ENCODE results near the gene PRM3.
A peak's percentile ranks its signal among the peaks of the same experiment; 100 is the strongest.

PRM3 gene

GRCh38 chr16:11272921-11273720, at the start of gene PRM3:
Gene PRM3 (minus strand): TSS chr16:11273629. CDS start chr16:11273595, 34 bp downstream.
- DNase-seq, result no peak

DNA sequence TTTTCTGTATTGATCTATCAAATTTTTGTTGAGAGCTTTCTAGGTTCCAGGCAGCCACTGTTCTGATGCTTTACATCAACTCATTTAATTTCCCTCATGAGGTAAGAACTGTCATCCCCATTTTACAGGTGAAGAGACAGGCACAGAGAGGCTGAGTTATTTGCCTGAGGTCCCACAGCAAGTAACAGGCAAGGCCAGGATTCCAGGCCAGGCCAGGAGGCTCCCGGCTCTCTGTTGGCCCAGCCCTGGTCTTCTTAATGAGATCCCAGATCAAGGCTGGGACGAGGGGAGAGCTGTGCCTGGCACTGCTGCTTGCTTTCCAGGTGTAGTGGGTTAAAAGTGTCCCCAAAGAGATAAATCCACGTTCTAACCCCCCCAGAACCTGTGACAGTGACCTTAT, 49.4 kb upstream of the PRM3 start:
- no peak for DNase-seq

- DNase-seq, result no peak
Measured at GRCh38 chr16:11321662-11322061, 48.2 kb upstream of the PRM3 start.

GRCh38 chr16:11320170-11320569, 46.7 kb upstream of the PRM3 start:
- no peak for DNase-seq

DNA sequence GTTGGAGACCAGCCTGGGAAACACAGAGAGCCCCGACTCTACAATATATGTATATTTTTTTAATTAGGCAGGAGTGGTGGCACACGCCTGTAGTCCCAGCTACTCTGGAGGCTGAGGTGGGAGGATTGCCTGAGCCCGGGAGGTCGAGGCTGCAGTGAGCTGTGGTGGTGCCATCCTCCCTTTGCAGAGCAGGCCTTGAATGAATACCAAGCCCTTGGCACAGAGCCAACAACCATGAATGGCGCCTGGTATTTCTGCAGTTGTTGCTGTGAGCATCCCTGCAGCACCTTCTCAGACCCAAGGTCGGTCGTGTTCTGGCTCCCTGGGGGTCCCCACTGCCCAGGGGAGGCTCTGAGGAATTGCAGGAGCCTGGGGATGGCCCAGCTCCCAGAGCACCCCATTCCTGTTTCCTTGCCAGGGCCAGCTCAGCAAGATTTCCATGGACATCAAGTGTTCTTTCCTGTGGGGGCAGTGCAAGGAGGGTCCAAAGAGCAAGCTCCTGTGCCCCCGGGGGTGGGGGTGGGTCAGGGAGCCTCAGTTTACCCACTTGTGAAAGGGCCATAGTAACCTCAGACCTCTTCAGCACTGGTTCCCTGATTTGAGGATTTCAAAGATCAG, 46.2 kb upstream of the PRM3 start:
- DNase-seq, result no peak

DNA sequence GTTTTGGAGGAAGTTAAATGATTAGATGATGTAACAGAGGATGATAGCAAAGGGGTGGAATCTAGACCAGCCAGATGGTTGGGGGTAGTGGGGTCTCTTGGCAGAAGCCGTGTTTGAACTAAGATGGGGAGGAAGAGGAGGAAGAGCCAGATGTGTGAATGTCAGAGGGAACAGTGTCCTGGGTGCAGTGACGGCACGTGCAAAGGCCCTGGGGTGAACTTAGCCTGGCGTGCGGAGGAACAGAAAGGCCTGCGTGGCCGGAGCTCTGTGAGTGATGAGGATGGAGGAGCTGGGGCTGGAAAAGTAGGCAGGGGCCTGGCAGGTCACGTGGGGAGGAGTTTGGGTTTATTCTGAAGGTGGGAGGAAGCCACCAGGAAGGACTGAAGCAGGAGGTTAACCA, 45.4 kb upstream of the PRM3 start:
- no peak for DNase-seq

GRCh38 chr16:11316331-11317015, 43.0 kb upstream of the PRM3 start:
- no peak for DNase-seq

DNA sequence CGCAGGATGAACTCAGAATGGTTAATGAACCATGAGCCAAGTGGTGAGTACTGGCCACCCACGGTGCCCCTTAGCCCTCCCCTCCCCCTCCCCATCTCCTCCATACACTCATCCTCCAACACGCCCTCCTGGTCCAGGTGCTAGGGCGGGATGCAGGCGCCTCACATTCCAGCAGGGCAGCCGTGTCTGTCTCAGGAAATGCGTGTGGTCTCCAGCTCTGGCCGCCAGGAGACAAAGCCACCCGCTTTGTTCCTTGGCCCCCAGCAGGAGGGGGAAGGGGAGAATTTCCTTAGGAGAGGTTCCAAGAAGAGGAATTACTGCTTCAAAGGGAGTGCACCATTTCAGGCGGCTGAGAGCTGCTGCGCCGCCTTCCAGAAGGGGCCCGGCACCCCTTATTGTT, 42.1 kb upstream of the PRM3 start:
- DNase-seq, result no peak

DNA sequence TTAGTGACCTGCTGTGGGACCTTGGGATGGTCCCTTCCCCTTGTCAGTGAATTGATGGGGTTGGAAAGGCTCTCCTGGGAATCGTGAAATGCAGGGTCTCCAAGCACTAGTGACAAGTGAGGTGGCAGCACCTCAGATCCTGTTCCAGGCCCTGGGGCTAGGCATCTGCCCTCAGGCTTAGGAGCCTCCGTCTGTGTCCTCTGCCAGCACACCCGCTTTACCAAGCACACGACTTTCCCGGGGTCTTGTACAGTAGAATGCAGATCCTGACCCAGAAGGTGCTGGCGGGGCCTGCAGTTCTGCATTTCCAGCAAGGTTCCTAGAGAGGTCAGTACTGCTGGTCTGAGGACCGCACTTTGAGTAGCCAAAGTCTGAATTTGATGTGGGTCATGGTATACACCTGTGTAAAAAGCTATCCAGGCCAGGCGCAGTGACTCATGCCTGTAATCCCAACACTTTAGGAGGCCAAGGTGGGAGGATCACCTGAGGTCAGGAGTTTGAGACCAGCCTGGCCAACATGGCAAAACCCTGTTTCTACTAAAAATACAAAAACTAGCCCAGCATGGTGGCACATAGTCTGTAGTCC, 41.0 kb upstream of the PRM3 start:
- DNase-seq, result no peak

- no peak for DNase-seq
Measured at GRCh38 chr16:11313493-11314308, 40.3 kb upstream of the PRM3 start.

DNA sequence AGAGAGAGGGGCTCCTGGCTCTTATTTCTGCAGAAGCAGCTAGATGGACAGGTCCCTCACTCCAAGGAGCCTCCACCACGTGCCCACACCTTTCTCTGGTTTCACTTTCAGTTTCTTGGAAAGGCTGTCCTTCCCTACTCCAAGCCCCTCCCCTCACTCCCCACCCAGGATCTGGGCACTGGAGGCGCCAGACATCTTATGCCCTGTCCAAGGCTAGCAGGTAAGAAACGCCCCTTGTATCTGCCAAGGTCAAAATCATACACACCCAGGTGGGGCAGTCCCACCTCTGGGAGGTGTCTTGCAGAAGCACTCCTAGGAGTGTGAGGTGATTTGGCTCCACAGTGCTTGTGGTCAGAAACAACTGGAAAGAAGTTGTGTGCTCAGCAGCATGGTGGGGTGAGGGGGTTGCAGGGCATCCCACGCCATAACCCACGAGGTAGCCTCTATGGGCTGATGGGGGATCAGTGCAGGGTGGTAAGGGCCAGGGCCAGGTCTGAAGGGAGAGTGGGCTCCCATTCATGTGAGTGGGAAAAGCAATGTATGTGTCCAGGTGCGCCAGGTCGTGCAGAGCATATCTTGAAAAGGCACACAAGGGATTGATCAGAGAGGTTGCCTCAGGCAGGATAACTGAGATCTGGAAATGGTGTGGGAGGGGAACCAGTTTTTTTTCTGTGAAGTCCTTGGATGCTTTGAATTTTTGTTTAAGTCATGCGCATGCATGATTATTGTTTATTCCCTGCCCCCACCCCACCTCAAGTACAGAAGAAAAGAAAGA, 39.5 kb upstream of the PRM3 start:
- no peak for DNase-seq

GRCh38 chr16:11310997-11311561, 37.6 kb upstream of the PRM3 start:
- peak; percentile 65 for DNase-seq

- DNase-seq, result no peak
Measured at GRCh38 chr16:11310634-11310977, 37.2 kb upstream of the PRM3 start.

DNA sequence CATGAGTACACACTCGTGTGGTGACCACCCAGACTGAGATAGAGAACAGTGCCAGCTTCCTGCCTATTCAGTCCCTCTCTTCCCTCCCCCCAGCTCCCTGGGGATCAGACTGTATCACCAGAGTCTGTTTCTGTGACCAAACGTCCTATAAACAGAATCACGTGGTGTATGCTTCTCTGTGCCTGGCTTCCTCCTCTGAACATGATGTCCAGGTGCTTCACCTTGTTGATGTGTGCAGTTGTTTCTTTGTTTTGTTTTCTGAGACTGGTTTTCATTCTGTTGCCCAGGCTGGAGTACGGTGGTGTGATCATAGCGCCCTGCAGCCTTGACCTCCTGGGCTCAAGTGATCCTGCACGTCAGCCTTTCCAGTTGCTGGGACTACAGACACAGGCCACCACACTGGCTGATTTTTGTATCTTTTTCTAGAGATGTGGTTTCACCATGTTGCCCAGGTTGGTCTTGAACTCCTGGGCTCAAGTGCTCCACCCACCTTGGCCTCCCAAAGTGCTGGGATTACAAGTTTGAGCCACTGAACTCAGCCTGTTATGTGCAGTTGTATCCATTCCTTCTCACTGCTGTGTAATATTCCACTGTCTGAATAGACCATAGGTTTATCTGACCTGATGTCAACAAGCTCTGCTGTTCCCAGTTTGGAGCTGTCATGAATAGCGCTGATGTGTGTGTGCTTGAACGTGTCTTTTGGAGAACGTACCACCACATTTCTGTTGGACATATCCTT, 36.6 kb upstream of the PRM3 start:
- no peak for DNase-seq

GRCh38 chr16:11308493-11309283, 35.3 kb upstream of the PRM3 start:
- DNase-seq, result no peak

DNA sequence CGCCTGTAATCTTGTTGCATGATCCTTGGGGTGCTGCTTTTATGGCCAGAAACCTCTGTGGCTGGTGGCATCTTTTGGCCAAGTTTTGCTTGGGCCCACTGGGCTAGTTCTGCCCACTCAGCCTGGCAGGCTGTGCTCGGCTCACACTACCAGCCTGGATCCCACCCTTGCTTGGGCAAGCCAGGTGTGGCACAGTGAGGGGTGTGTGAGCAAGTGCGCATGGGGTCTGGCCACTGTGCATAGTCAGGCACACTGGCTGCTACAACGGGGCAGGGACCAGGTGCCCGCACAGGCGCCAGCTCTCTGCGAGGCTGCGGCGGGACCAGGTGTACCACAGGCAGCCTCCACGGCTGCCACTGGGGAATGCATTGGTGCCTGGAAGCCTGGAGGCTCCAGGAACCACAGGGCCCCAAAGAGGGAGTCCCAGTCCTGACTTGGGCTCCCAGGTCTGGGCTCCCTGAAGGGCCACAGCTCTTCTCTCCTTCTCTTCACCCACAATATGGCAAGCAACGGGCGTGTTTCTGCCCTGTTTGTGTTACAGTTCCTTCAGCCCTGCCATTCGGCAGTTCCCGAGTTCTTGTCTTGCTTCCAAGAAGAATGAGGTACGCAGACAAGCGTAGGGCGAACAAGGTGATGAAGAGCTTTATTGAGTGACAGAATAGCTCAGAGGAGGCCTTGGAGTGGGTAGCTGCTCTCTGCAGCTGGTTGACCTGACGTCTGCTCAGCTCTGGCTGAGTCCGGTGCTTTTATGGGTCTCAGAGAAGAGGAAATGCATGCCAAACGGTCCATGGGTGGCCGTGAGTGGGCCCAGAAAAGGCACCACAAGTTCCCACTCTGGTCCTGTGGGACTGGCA, 34.4 kb upstream of the PRM3 start:
- DNase-seq, result no peak

- DNase-seq, result no peak
Measured at GRCh38 chr16:11306997-11307638, 33.7 kb upstream of the PRM3 start.

- DNase-seq, result no peak
Measured at GRCh38 chr16:11306381-11306780, 33.0 kb upstream of the PRM3 start.
